CD4-positive, alpha-beta T cell (primary cell): Measurements from ENCODE around the gene PRKN. TPM values are rescaled to one million over a fixed set of nuclear protein-coding genes. Genes with fewer than 3 reads are reported as not detected.

Source experiments
- ATAC-seq: fragments of 200-7000 bp; cut with Tn5 transposase; one replicate; pipeline ENCODE4 v1.10.0; 2022; ENCODE audit warnings: mild to moderate bottlenecking; ENCODE audit not compliant: poor library complexity
- CTCF ChIA-PET: fragments of 350-600 bp; sonication (Branson Sonifier 250); formaldehyde crosslinking; loops from one replicate; lab custom pipeline; 2021; ENCODE audit warnings: antibody characterized with exemption, inconsistent platforms; lab: Charles Lee
- POLR2A ChIA-PET: fragments of 350-600 bp; sonication (Branson Sonifier 250); formaldehyde crosslinking; loops from one replicate; lab custom pipeline; 2021; ENCODE audit warnings: antibody characterized with exemption, inconsistent platforms; lab: Charles Lee
- DNase-seq, 14 experiments: peaks; one replicate each; pipeline ENCODE4 v3.0.0-alpha.2; 2013 to 2020; ENCODE audit warnings: mixed read lengths in 2 of 14
- H3K27ac ChIP-seq, 2 donors: one replicate each; pipeline versions ENCODE4 v1.5.1 to v1.7.0; 2013; ENCODE audit warnings: low read length in 2 of 2, low read depth in 1 of 2, mild to moderate bottlenecking in 1 of 2
- H3K27me3 ChIP-seq, 2 experiments: 1 replicate in 1 of 2; 2 replicates in 1 of 2; pipeline versions ENCODE4 v1.6.1 to v1.7.0; 2013; ENCODE audit warnings: low read length in 2 of 2, control low read depth in 1 of 2, mild to moderate bottlenecking in 1 of 2, moderate library complexity in 1 of 2; ENCODE audit not compliant: insufficient read depth in 2 of 2, control insufficient read depth in 1 of 2
- H3K36me3 ChIP-seq: one replicate; pipeline ENCODE4 v1.6.1; 2013; ENCODE audit warnings: low read length, control low read depth; ENCODE audit not compliant: insufficient read depth
- H3K4me1 ChIP-seq: one replicate; pipeline ENCODE4 v1.6.1; 2013; ENCODE audit warnings: low read length, control low read depth; ENCODE audit not compliant: insufficient read depth
- H3K4me3 ChIP-seq: one replicate; pipeline ENCODE4 v1.5.1; 2013; ENCODE audit warnings: mild to moderate bottlenecking, low read length, moderate library complexity
- H3K9me3 ChIP-seq, 2 experiments: 1 replicate in 1 of 2; 2 replicates in 1 of 2; pipeline versions ENCODE4 v1.6.1 to v1.7.0; 2013; ENCODE audit warnings: low read length in 2 of 2, mild to moderate bottlenecking in 2 of 2, control low read depth in 1 of 2, moderate library complexity in 1 of 2; ENCODE audit not compliant: control insufficient read depth in 1 of 2, insufficient read depth in 1 of 2
- H3K27ac Mint-ChIP-seq: one replicate; pipeline ENCODE4 v1.8.0; 2020; ENCODE audit warnings: mixed read lengths
- H3K27me3 Mint-ChIP-seq: one replicate; pipeline ENCODE4 v1.8.0; 2021; ENCODE audit warnings: mixed read lengths
- H3K36me3 Mint-ChIP-seq: one replicate; pipeline ENCODE4 v1.8.0; 2021; ENCODE audit warnings: low read depth, mixed read lengths
- H3K4me1 Mint-ChIP-seq: one replicate; pipeline ENCODE4 v1.8.0; 2021; ENCODE audit warnings: low read depth, mixed read lengths
- H3K4me3 Mint-ChIP-seq: one replicate; pipeline ENCODE4 v1.8.0; 2020; ENCODE audit warnings: mild to moderate bottlenecking, mixed read lengths
- H3K9me3 Mint-ChIP-seq: one replicate; pipeline ENCODE4 v1.8.0; 2020; ENCODE audit warnings: mixed read lengths
- intact Hi-C, 2 experiments: fragments of 100-400 bp; cut with DNase I in 1 of 2; cut with micrococcal nuclease in 1 of 2; formaldehyde crosslinking; loops; one replicate each; pipeline versions ENCODE4 v1.15.1 to v1.9.0; 2023 to 2025; cut with DNase I, micrococcal nuclease
- total RNA-seq, 174 experiments: library from RNA in 2 of 174; stranded (reverse) in 2 of 174; gene quantifications; one replicate each; pipeline ENCODE4 v1.2.3 and lab custom pipeline; 2021 to 2026
- TF ChIP-seq, protein P1 (sequence below): fragments of 200-600 bp; IDR thresholded peaks from one replicate; pipeline ENCODE4 v1.8.0; 2022; ENCODE audit warnings: antibody characterized with exemption, mild to moderate bottlenecking

Gene PRKN
- total RNA-seq, 2 experiments from 2014 or later: 5.2 to 5.4 TPM

DNA sequence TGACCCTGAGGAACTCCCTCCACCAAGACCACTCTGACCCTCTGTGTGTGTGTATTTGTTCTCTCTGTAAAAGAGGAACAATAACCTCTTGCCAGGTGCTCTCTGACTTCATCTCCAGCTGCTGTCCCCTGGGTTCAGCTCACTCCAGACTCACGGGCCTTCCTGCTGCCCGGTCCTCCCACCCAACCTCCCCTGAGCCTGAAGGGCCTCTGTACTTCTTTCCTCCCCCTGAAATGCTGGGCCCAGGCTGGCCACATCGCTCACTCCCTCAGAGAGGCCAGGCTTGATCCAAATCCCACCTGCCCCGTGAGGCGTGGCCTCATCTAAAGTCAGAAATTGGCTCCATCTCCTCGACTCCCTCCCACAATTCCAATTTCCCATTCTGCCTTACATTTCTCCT, 202.4 kb downstream of the PRKN start:
- intact Hi-C loops: no loop called here
- Histone ChIP-seq H3K36me3 (no peaks in the 10 kb centered on the region), H3K9me3 (peaks cover 0 to 7% of the 10 kb centered on the region in 2 experiments), H3K4me1 (no peaks in the 10 kb centered on the region), H3K4me3 (no peak overlapping the region), H3K27ac (no peak overlapping the region), H3K27me3 (no peaks in the 10 kb centered on the region)
- ChIA-PET POLR2A (no interaction called here), CTCF (no interaction called here)
- H3K36me3 Mint-ChIP-seq: peaks cover 5% of the 10 kb centered on the region
- DNase-seq: no peak
- H3K4me1 Mint-ChIP-seq: no peaks in the 10 kb centered on the region
- H3K27me3 Mint-ChIP-seq: no peaks in the 10 kb centered on the region
- H3K4me3 Mint-ChIP-seq: no peak overlapping the region
- TF ChIP-seq, protein P1, sequence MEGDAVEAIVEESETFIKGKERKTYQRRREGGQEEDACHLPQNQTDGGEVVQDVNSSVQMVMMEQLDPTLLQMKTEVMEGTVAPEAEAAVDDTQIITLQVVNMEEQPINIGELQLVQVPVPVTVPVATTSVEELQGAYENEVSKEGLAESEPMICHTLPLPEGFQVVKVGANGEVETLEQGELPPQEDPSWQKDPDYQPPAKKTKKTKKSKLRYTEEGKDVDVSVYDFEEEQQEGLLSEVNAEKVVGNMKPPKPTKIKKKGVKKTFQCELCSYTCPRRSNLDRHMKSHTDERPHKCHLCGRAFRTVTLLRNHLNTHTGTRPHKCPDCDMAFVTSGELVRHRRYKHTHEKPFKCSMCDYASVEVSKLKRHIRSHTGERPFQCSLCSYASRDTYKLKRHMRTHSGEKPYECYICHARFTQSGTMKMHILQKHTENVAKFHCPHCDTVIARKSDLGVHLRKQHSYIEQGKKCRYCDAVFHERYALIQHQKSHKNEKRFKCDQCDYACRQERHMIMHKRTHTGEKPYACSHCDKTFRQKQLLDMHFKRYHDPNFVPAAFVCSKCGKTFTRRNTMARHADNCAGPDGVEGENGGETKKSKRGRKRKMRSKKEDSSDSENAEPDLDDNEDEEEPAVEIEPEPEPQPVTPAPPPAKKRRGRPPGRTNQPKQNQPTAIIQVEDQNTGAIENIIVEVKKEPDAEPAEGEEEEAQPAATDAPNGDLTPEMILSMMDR: no peak
- no peak overlapping the region for H3K27ac Mint-ChIP-seq
- peaks cover 3% of the 10 kb centered on the region for H3K9me3 Mint-ChIP-seq
- no peak for ATAC-seq

DNA sequence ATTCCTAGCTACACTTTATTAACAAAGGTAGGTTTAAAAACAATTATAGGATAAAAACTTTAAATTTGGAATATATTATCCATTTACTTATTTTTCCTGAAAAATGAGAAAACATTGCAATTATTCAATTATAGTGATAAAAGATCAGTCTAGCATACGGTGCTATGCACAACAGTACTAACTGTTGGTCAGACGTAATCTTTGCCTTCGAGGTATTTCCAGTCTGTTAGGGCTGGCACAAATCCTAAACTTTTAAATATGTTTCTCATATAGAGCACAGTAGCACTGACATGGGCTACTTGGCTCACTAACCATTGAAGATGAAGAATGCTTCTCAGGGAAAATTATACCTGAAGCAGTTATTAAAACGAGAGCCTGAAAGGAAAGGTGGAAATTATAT, 214.8 kb downstream of the PRKN start:
- peaks cover 0 to 4% of the 10 kb centered on the region in 2 experiments for H3K9me3 ChIP-seq
- no peak for ATAC-seq
- Mint-ChIP-seq H3K4me1 (no peaks in the 10 kb centered on the region), H3K27ac (no peak overlapping the region), H3K36me3 (no peaks in the 10 kb centered on the region), H3K27me3 (no peaks in the 10 kb centered on the region), H3K9me3 (peaks cover 2% of the 10 kb centered on the region), H3K4me3 (no peak overlapping the region)
- DNase-seq: no peak
- intact Hi-C loops: no loop called here
- TF ChIP-seq, protein P1: no peak
- ChIA-PET CTCF (no interaction called here), POLR2A (no interaction called here)
- no peaks in the 10 kb centered on the region for H3K36me3 ChIP-seq
- H3K4me3 ChIP-seq: no peak overlapping the region
- no peaks in the 10 kb centered on the region for H3K4me1 ChIP-seq
- no peak overlapping the region for H3K27ac ChIP-seq
- H3K27me3 ChIP-seq: no peaks in the 10 kb centered on the region

DNA sequence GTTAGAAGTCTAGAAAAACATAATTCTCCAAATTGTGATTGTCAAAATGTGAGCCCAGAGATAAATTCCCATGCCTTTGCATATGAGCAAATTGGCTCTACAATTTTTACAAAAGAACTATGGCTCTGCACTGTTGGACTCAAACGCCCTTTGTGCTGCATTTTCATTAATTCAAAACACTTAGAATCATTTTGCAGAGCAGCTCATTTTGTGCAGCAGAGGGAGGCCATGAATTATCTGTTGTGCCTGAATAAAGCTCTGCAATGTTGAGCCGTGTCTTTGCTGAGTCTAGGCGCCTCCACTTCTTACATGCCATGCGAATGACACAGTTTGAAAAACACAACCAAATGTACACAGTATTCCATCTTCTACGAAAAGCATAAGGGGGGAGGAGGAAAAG, 230.2 kb downstream of the PRKN start:
- Mint-ChIP-seq H3K4me3 (no peak overlapping the region), H3K4me1 (no peaks in the 10 kb centered on the region), H3K27me3 (no peaks in the 10 kb centered on the region), H3K36me3 (no peaks in the 10 kb centered on the region), H3K27ac (no peak overlapping the region), H3K9me3 (no peaks in the 10 kb centered on the region)
- ChIA-PET CTCF (no interaction called here), POLR2A (no interaction called here)
- H3K9me3 ChIP-seq: no peaks in the 10 kb centered on the region
- H3K36me3 ChIP-seq: no peaks in the 10 kb centered on the region
- TF ChIP-seq, protein P1: no peak
- intact Hi-C loops: no loop called here
- DNase-seq: no peak
- H3K4me1 ChIP-seq: no peaks in the 10 kb centered on the region
- H3K4me3 ChIP-seq: no peak overlapping the region
- no peaks in the 10 kb centered on the region for H3K27me3 ChIP-seq
- ATAC-seq: no peak
- no peak overlapping the region for H3K27ac ChIP-seq
